GM21367 (cell line): ENCODE measurements around the gene TMEM121B.

ENCODE experiments used
- ATAC-seq: cut with Tn5 transposase; IDR thresholded peaks from one replicate; pipeline ENCODE4 v1.9.1; 2021; ENCODE audit not compliant: unreplicated experiment

The TMEM121B gene

DNA sequence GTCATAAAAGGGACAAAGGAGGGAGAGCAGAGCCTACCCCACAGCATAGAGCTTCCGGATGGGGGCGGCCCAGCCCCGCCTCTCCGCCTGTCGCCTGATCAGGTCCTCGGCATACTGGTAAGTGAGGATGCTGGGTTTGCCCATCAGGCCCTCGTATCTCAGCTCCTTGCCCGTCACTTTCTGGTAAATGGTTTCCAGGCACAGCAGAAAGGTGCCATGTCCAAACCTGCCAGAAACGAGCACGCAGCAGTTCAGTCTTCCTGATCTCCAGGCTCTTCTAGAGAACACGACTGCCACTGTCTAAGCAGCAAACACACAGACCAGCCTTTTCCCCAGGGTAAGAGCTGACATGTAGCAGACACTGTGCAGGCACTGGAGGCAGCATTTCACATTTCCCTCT lies 17.4 kb upstream of the TMEM121B start:
- ATAC-seq, result no peak

DNA sequence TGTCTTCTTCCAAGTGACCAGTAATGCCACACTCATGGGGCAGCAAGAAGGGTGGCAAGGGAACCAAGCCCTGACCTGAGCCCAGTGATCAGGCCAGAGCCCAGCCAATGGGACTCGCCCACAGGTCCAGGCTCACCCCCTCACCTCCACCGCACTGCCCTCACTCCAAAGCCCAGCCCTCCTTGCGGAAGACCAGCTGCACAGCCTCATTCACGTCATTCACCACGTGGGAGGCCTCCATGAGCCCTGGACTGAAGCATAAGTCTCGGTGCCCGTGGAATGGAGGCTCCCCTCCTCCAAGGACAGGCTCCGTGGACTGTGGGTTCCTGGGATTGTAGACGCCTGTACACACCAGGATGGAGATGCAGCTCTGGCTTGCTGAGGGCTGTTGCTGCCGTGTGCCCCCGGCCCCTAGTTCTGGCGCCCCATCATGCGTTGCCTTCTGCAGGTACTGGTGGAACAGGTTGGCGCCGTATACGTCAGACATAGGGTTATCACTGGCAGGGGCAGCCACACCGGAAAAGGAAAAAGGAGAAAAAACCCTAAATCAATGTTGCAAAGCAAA lies 16.8 kb upstream of the TMEM121B start:
- no peak for ATAC-seq

GRCh38 chr22:17137170-17137569 lies 16.0 kb upstream of the TMEM121B start:
- no peak for ATAC-seq

DNA sequence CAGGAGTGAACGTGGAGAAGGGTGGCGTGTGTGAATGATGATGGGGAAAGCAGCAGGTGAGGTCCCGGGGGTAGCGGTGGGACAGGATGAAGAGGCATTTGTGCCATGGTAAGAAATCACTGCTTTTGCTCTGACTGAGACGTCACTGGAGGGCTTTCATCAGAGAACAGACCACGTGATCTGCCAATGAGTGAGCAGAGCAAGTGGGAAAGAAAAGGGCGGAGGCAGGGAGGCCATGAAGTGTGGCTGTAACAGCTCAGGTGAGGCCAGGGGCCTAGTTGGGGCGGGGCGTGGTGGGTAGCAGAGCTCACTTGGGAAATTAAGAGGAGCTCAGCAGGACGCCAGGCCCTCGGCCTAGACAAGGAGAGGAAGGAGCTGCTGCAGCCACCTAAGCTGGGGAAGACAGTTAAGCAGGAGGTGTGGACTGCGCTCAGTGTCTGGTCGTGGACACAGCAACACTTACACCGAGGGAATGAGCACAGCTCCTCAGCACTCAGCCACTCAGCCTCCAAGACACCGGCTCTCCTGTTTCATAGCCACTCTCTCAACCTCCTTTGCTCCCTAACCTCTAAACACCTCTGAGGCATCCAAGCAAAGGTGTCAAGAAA lies 14.1 kb upstream of the TMEM121B start:
- no peak for ATAC-seq

GRCh38 chr22:17133137-17133536 lies 12.0 kb upstream of the TMEM121B start:
- ATAC-seq, result no peak

DNA sequence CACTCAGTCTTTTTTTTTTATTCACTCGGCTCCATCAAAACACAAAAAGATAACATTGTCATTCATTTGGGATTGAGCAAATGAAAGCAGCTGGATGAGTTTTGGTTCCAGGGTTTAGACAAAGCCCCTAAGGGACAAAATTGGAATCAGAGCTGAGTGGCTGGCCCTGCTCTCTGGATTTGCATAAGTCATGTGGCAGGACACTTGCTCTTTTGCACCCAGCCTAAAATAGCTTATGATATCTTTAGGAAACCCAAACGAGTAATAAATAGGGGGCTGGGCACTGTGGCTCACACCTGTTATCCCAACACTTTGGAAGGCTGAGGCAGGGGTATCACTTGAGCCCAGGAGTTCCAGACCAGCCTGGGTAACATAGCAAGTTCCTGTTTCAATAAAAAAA lies 11.0 kb upstream of the TMEM121B start:
- ATAC-seq, result no peak

DNA sequence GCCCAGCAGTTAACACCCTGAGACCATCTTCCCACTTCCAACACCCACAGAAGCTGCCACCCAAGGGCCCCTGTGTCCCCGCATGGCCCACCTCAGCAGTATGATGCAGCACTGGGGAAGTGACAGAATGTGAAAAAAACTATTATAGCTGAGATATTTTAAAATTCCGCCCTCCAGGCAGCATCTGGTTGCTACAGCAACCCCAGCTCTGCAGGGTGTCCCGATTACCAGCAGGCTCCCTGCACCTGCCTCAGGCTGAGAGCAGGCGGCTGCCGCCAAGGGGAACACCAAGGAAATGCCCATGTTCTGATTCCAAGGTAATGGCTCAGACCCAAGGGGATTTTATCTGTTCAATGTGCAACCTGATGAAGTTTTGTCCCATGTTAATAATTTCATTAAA lies 10.5 kb upstream of the TMEM121B start:
- no peak for ATAC-seq

DNA sequence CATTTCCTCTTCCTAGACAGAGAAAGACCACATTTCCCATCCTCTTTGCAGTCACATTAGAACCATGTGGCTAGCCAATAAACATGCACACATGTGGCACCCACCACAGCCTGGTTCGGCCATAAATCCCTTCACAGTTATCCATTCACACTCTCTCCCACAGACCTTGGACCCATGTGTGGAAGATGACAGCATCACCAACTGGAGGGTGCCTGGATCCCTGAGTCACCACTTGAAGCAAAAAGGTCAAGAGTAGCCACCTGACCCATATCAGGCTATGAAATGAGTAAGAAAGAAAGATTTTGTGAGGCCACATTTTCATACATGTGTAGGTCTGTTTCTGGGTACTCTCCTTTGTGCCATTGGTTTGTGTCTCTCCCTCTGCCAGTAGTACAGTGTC lies 9.0 kb upstream of the TMEM121B start:
- no peak for ATAC-seq

DNA sequence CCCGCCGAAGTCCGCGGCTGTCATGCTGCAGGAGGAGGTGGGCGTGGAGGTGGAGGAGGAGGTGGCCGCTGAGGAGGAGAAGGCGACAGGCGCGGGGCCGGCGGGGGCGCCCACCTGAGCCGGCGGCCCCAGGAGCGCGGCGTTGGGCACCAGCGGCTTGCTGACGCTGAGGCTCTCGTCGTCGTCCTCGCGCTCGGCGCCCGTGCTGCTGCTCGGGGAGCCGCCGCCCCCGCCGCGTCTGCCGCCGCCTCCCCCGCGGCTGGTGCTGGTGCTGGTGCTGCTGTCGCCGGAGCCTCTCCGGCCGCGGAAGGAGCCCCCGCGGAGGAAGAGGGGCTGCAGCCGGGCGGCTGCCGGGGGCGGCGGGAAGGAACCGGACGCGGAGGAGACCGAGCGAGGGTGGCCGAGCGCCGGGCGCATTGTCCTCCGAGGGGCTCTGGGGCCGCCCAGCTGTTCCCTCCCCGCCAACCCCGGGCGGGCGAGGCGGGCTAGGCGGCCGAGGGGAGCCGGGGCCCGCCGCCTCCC lies 388 bp downstream of the TMEM121B start:
- no peak for ATAC-seq

GRCh38 chr22:17120281-17120680 lies 879 bp downstream of the TMEM121B start:
- no peak for ATAC-seq

DNA sequence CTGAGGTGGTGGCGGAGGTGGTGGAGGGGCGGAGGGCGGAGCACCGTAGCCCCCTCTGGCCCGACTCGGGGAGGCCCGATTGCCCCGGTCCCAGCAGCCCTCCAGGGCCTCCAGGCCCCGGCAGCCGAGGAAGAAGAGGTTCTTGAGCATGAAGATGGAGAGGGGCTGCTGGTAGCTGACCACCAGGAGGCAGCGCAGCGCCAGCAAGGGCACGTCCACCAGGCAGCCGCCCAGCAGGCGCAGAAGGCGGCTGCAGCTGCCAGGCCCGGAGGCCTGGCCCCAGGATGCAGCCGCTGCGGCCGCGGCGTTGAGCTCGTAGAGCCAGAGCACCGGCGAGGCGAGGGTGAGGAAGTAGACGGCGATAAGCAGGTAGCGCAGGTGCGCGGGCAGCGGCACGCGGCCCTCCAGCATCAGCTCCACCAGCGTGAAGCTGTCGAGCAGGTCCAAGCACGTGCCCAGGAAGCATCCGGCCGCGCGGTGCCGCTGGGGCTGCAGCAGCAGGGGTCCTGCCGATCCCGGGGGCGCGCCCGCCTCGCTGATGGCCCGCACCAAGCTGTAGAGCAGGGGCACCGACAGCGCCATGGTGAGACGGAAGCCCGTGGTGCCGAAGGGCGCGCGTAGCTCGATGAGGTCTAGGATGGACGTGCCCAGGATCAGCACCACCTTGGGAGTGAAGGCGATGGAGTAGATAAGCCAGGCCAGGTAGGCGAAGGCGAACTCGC lies 1.5 kb downstream of the TMEM121B start:
- no peak for ATAC-seq

DNA sequence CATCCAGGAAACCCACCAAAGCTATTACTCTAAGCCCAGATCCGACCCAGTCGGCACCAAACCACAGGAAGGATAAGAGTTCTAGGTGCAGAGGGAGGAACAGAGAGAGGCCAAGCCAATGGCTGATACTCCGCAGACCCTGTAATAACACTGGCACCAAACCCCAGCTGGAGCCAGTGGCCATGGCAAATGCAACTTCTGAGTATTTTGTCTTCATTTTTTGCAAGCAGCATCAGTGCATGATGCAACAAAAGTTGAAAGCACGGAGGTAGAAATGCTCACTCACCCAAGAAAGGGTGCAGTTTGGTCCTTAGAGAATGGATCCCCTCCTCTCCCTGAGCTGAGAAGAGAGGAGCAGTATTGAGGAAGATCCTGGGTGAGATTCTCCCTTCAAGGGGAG lies 2.8 kb downstream of the TMEM121B start:
- no peak for ATAC-seq

DNA sequence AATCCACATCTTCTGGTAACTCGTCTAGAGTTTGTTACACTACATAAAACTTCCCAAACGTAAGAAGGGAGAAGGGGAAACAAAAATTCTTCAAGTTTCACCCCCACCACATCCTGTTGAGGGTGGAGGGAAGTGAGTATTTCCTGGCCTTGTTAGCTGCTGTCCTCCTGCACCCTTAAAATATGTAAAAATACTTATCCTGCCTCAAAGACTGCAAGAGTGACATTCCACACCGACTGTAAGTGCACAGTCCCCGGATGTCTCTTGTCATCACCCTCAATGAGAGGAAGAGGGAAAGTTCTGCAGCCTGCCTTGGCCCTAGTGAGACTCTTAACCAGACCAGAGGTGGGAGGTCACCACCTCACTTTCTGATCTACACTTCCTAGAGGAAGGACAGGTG lies 3.3 kb downstream of the TMEM121B start:
- no peak for ATAC-seq

GRCh38 chr22:17117400-17117799 lies 3.8 kb downstream of the TMEM121B start:
- no peak for ATAC-seq

- no peak for ATAC-seq
Measured at GRCh38 chr22:17116572-17117330, 4.4 kb downstream of the TMEM121B start.

GRCh38 chr22:17115945-17116565 lies 5.1 kb downstream of the TMEM121B start:
- no peak for ATAC-seq

DNA sequence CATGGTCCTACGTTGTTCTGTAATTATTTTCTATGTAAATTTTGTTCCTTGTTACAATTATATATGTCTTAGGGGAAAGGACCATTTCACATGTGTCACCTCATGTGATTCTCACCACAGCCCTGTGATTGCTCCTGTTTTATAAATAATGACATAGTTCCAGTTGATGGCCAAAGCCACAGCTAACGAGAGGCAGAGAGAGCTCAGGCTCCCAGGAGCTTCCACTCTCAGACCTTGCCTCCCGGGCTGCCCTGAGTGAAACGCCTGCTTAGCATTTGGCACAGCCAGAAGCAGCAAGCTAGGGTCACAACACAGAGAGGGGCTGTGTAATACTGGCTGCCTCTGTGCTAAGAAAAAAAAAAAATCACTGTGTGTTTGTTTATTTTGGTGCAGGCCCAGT lies 5.9 kb downstream of the TMEM121B start:
- ATAC-seq, result no peak

DNA sequence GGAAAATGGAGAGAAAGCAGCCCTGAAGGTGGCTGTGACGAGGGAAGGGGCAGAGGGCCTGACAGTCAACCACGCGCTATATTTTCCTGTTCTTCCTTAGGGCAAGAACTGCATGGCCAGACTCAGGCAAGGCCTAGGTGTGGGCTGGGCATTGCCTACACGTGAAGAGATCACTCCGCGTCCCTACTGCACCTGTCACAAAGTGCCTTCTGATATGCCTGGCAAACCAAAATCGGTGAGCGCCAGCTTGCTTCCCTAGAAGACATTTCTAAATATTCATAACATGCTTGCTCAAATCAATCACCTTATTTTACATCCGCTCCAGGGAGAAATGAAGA lies 6.3 kb downstream of the TMEM121B start:
- ATAC-seq, result no peak

- no peak for ATAC-seq
Measured at GRCh38 chr22:17114173-17114897, 6.8 kb downstream of the TMEM121B start.

DNA sequence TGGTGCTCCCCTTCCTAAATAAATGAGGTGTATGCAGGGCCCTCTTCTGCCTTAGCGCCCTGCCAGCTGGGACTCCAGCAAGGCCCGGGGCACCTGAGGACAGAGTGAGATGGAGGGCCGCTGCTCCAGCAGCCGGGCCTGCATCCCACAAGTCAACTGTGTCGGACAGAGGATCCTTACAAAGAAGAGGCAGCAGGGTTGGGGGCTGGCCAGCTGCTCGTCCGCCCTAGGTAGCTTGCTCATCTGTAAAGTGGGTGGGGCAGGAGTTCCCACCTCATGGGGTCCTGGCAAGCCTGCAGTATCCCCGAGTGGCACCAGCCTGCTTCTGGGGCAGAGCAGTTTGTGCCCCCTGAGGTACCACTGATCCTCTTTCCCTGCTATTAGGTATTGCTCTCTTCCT lies 7.6 kb downstream of the TMEM121B start:
- no peak for ATAC-seq
